Skin epidermis (tissue), 12 donors: ENCODE results near the gene CELA3B.
"Not testable (repeated sequence)": the region's sequence is repeated elsewhere in the genome, so short reads cannot be mapped to it uniquely, and the experiment has no call there.

Experiments
- H3K27ac ChIP-seq, 21 experiments: fragments of 200-600 bp; sonication (generic) in 11 of 21; one replicate each; pipeline ENCODE4 v1.5.0; 2020; ENCODE audit warnings: mild to moderate bottlenecking in 3 of 21, inconsistent platforms in 2 of 21, moderate library complexity in 2 of 21
- H3K4me3 ChIP-seq, 7 experiments: fragments of 200-600 bp; sonication (generic) in 2 of 7; one replicate each; pipeline ENCODE4 v1.5.0; 2020; ENCODE audit warnings: inconsistent platforms in 2 of 7, mild to moderate bottlenecking in 2 of 7, moderate library complexity in 1 of 7

CELA3B gene

GRCh38 chr1:21941370-21941769 lies 35.5 kb upstream of the CELA3B start:
- no peak overlapping the region for H3K27ac ChIP-seq
- no peak overlapping the region for H3K4me3 ChIP-seq

GRCh38 chr1:21942464-21942863 lies 34.4 kb upstream of the CELA3B start:
- peak overlapping the region in 1 of 21 experiments; percentile 7 for H3K27ac ChIP-seq
- H3K4me3 ChIP-seq = no peak overlapping the region

GRCh38 chr1:21942959-21943640 lies 33.7 kb upstream of the CELA3B start:
- peak overlapping the region in 2 of 21 experiments; percentile 7 to 71 for H3K27ac ChIP-seq
- not testable (repeated sequence) for H3K4me3 ChIP-seq

DNA sequence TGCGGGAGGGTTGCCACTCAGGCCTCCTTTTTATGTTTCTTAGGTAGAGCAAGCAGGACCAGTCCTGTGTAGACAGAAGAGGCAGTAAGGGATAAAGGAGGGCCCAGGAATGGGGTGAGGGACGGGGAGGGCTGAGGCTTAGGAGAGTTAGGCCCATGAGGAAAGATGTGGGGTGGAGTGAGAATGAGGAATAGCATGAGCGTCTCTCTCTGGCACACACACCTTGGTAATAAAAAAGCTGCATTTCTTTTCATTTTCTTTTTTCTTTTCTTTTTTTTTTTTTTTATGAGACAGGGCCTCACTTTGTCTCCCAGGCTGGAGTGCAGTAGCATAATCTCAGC lies 32.1 kb upstream of the CELA3B start:
- no peak overlapping the region for H3K4me3 ChIP-seq
- peak overlapping the region in 6 of 21 experiments; percentile 15 to 71 (median 36) for H3K27ac ChIP-seq

GRCh38 chr1:21946836-21947587 lies 29.8 kb upstream of the CELA3B start:
- peak overlapping the region in 1 of 21 experiments; percentile 43 for H3K27ac ChIP-seq
- H3K4me3 ChIP-seq = no peak overlapping the region

DNA sequence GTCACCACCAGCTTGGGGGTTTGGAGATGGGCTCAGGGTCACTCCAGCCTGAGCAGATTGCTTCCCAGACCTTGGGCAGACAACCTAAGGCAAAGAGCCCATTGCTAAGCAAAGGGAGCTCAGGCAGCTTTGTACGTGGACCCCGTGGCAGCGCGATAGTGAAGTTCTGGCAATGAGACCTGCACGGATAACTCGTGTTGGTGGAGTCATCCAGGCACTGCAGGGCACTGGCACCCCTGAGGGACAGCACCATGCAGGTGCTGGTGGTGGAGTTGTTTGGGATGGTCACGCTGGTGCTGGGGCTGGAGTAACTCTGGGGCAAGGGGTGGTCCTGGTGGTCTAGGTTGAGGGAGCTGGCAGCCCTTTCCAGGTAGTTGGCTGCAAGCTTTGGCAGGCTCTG lies 26.1 kb upstream of the CELA3B start:
- Histone ChIP-seq H3K27ac (no peak overlapping the region), H3K4me3 (no peak overlapping the region)

GRCh38 chr1:21951226-21951870 lies 25.5 kb upstream of the CELA3B start:
- no peak overlapping the region for H3K27ac ChIP-seq
- H3K4me3 ChIP-seq = no peak overlapping the region

GRCh38 chr1:21952786-21953520 lies 23.9 kb upstream of the CELA3B start:
- peak overlapping the region in 1 of 21 experiments; percentile 14 for H3K27ac ChIP-seq
- no peak overlapping the region for H3K4me3 ChIP-seq

DNA sequence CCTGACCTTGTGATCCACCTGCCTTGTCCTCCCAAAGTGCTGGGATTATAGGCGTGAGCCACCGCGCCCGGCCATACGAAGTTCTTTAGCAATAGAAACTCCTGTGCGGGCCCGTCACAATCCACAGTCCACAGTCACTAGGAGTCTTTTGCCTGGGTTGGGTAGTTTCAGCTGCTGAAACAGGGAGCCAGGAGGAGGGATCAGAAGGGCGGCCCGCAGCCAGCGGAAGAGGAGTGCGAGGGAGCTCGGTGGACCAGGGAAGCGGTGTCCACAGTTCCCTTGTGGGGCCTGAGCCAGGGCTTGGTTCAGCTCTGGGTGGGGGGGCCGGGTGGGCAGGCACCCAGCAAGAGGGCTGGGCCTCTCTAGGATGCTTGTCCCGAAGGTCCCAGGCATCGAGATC lies 21.8 kb upstream of the CELA3B start:
- no peak overlapping the region for H3K4me3 ChIP-seq
- peak overlapping the region in 13 of 21 experiments; percentile 34 to 82 (median 70) for H3K27ac ChIP-seq

DNA sequence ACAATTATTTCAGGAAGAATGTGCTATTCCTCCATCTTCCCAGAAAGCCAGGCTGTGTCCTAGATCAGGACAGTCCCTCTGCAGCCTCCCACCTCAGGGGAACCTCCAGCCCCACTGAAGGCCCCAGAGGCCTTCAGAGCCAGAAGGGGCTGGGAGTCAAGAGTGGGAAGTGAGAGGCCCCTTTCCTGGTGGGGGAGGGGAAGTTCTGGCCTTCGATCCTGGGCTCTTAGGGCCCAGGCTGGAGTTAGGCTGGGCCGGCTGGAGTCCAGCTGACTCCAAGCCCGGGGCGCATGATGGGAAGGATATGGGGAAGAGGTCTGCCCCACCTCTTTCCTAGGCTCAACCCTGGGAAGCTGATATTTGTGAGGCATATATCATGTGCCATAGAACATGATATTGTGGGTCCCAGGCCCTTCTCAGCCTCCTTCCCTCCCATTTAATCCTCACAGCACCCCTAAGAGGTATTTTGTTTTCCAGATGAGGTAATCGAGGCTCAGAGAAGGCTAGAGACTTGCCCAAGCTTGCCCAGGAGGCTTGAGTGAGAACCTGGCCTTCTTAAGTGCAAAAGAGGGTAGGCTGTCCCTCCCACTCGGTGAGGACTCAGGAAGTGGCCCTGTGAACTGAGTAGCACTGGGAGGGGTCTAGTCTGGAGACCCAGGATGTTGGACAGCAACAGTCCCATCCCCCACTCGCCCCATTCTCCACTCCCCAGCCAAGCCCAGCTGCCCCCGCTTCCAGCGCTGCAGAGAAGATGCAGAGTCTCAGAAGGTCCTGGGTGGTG lies 21.1 kb upstream of the CELA3B start:
- no peak overlapping the region for H3K4me3 ChIP-seq
- peak overlapping the region in 16 of 21 experiments; percentile 14 to 82 (median 67) for H3K27ac ChIP-seq

- peak overlapping the region in 17 of 21 experiments; percentile 6 to 82 (median 65) for H3K27ac ChIP-seq
- no peak overlapping the region for H3K4me3 ChIP-seq
These were observed 19.9 kb upstream of the CELA3B start for GRCh38 chr1:21956720-21957552.

- Histone ChIP-seq H3K27ac (peak overlapping the region in 2 of 21 experiments; percentile 30 to 32), H3K4me3 (no peak overlapping the region)
These were observed 15.5 kb upstream of the CELA3B start for GRCh38 chr1:21961337-21961736.

- H3K27ac ChIP-seq = peak overlapping the region in 2 of 21 experiments; percentile 30 to 32
- no peak overlapping the region for H3K4me3 ChIP-seq
These were observed 15.0 kb upstream of the CELA3B start for GRCh38 chr1:21961799-21962198.

DNA sequence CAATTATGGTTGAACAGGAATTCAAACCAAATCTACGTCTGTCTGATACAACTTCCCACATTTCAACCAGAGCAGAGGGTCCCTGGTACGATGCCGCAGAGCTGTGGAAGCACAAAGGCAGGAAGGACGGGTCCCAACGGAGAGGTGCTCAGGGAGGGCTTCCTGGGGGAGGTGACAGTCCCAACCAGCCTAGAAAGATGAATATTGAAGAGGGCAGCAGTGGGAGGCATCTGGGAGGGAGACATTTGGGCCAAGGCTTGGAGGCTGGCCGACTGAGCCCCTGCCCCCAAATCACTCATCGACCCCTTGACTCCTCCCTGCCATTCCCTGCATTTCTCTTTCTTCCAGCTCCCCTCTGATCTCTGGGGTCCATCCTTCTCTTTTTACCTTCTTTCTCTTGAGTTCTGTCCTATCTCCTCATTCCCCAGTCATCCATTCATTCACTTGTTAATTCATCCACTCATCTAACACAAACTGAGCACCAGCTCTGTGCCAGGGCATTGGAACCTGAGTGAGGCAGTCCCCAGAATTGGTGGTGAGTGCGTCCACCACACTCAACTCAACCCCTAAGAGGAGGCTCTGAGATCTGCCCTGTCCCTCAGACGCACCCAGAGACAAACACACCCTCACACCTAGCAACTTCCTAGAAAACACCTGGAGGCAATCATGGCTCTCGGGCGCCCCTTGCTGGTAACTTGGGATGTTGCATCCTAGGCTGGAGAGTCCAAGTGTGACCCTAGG lies 13.2 kb upstream of the CELA3B start:
- Histone ChIP-seq H3K4me3 (no peak overlapping the region), H3K27ac (no peak overlapping the region)

GRCh38 chr1:21966247-21967000 lies 10.4 kb upstream of the CELA3B start:
- no peak overlapping the region for H3K4me3 ChIP-seq
- no peak overlapping the region for H3K27ac ChIP-seq

DNA sequence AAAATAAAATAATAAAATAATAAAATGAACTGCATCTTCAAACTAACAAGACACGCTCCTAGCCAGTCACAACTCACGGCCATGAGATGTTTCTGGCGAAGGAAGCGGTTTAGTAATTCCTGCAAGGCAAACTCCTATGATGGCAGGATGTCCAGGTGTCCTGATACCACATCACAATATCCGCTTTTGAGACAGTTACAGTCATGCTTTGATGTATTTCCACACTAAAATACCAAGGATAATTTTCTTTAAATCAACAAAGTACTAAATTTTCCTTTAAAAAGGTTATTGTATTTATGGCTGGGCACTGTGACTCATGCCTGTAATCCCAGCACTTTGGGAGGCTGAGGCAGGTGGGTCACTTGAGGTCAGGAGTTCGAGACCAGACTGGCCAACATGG lies 9.6 kb upstream of the CELA3B start:
- not testable (repeated sequence) for H3K27ac ChIP-seq, H3K4me3 ChIP-seq

DNA sequence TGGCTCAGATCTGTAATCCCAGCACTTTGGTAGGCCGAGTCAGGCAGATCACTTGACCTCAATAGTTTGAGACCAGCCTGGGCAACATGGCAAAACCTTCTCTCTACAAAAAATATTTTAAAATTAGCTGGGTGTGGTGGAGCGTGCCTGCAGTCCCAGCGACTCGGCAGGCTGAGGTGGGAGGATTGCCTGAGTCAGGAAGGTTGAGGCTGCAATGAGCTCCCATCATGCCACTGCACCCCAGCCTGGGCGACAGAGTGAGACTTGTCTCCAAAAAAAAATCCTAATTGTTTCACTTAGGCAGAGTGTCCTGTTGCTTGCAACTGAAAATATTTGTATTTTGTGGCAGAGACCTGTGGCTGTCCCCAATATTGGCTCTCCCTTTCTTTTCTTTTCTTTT lies 7.8 kb upstream of the CELA3B start:
- H3K27ac ChIP-seq, H3K4me3 ChIP-seq: not testable (repeated sequence)
